Measurements from ENCODE around the gene RNU1-3. TPM values are rescaled to one million over a fixed set of nuclear protein-coding genes. Genes with fewer than 3 reads are reported as not detected.
A peak's percentile ranks its signal among the peaks of the same experiment; 100 is the strongest.
"Not testable (repeated sequence)": the region's sequence is repeated elsewhere in the genome, so short reads cannot be mapped to it uniquely, and the experiment has no call there.

Gene RNU1-3
- total RNA-seq = over 10,000 TPM in 1 of 2 donors, 1,000 to 10,000 TPM in 1; 4,182 to 29,651 TPM
- 1 to 10 TPM in 1 of 2 donors, not detected in 1; 1.2 TPM for polyA plus RNA-seq (ENCODE audit: insufficient read length in 2 of 2)
- long read RNA-seq, donor 1 = 0 reads
- long read RNA-seq, donor 2 = 0 reads
- long read RNA-seq, donor 3 = 0 reads
- long read RNA-seq, donor 4 = 0 reads

DNA sequence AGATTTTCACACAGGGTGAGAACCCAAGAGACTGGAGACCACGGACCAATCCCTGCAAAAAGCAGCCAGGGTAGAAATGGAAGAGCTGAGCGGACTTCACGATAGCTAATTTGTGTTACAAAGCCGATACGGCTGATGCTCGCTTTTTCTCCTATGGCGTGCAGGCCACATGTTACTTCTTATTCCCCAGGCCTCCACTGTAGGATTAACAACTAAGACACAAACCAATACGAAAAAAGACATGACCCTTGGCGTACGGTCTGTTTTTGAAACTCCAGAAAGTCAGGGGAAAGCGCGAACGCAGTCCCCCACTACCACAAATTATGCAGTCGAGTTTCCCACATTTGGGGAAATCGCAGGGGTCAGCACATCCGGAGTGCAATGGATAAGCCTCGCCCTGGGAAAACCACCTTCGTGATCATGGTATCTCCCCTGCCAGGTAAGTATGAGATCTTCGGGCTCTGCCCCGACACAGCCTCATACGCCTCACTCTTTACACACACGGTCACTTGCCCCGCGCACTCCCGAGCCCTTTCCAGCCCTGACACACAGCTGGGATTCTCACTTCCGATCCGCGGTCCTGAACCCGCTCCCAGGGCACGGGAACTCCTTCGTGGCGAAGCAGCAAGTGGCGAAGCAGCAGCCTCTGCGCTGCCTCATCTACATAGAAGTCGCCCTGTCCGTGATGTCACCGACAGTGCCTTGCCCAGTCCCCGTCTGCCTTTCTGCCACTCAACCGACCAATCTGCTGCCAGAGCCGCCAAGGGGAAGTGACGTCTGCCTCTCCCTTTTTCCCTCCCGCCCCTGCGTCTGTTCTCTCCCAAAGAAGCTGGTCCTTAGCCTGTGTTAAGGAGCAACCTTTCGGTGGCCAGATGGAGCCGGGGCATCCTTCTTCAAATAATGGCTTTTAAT, at the start of gene RNU1-3:
Gene RNU1-3 (minus strand): TSS at position 447 of the 912 bp plus-strand sequence.
- not testable (repeated sequence) for H3K9me3 ChIP-seq (ENCODE audit: control insufficient read depth, insufficient read depth, low read length); H3K36me3 ChIP-seq (ENCODE audit: control insufficient read depth, insufficient read depth, low read length); H3K4me3 ChIP-seq (ENCODE audit: low read depth, low read length); H3K4me1 ChIP-seq (ENCODE audit: control insufficient read depth, insufficient read depth, low read length); DNase-seq (ENCODE audit: low read depth in 4 of 6, low spot score in 6 of 6); H3K27ac ChIP-seq (ENCODE audit: low read depth, low read length); H3K27me3 ChIP-seq (ENCODE audit: control insufficient read depth, insufficient read depth, low read length)
- WGBS (ENCODE audit: insufficient coverage) = no CpG with 5 or more reads among the region's 45 CpGs

DNA sequence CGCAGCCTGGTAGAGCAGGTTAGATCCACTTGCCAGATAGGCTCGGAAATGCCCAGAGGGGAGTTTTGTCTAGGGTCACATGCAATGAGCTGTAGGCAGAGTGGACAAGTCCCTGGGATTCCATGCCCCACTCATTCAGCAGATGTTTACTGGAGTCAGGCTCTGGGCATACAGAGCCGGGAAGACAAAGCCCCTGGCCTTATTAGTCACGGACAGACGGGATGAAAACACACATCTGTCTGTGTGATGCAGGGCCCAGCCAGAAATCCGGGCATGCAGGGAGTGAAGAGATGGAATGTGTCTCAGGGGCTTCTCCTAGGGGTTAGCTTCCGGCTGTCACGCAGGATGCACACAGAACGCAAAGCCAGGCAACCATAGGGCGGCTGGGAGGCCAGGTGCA, 46.7 kb upstream of the RNU1-3 start:
- not testable (repeated sequence) for H3K27me3 ChIP-seq (ENCODE audit: control insufficient read depth, insufficient read depth, low read length); H3K36me3 ChIP-seq (ENCODE audit: control insufficient read depth, insufficient read depth, low read length); H3K27ac ChIP-seq (ENCODE audit: low read depth, low read length); H3K4me3 ChIP-seq (ENCODE audit: low read depth, low read length); DNase-seq (ENCODE audit: low read depth in 4 of 6, low spot score in 6 of 6); H3K9me3 ChIP-seq (ENCODE audit: control insufficient read depth, insufficient read depth, low read length)
- whole genome bisulfite sequencing (ENCODE audit: insufficient coverage) = 60% methylated on average over 1 of the region's 10 CpGs
- H3K4me1 ChIP-seq (ENCODE audit: control insufficient read depth, insufficient read depth, low read length) = peaks cover 36% of the 10 kb centered on the region

DNA sequence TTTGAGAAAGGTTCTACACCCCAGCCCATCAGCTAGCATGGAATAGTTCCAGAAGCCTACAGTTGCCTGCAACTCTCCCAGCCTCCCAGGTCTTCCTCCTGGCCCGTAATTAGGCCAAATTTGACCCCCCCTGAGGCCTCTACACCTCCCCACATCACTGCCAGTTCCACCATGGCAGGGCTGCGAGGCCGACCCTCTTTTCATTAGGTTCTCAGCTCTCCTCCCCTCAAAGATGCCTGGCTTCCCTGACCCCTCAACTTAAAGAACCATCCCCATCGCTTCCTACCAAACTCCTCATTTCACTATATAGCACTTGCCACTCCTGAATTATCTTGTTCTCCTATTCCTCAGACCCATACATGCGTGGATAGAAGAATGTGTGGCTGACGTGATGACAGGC, 46.2 kb upstream of the RNU1-3 start:
- H3K9me3 ChIP-seq (ENCODE audit: control insufficient read depth, insufficient read depth, low read length); H3K27me3 ChIP-seq (ENCODE audit: control insufficient read depth, insufficient read depth, low read length); H3K27ac ChIP-seq (ENCODE audit: low read depth, low read length); DNase-seq (ENCODE audit: low read depth in 4 of 6, low spot score in 6 of 6); H3K4me3 ChIP-seq (ENCODE audit: low read depth, low read length); H3K36me3 ChIP-seq (ENCODE audit: control insufficient read depth, insufficient read depth, low read length): not testable (repeated sequence)
- peaks cover 31% of the 10 kb centered on the region for H3K4me1 ChIP-seq (ENCODE audit: control insufficient read depth, insufficient read depth, low read length)
- 51% methylated on average over 3 of the region's 6 CpGs for WGBS (ENCODE audit: insufficient coverage)

DNA sequence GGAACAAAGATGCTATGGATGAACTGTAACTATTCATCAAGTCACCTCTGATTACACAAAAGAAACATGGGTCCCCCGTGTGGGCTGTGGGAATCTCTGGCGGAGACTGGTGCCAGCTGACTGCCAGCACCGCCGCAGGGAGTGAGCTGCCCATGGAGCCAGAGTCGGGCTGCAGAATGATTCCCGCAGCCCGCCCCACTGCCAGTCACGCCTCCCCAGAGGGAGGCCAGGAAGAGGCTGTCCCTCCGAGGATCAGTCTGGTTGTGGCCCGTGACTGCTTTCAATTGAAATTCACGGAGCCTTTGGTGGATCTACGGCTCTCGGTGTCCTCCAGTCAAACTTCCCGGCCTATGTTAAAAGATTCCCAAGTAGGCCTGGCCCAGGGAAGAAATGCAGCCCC, 45.8 kb upstream of the RNU1-3 start:
- H3K4me1 ChIP-seq (ENCODE audit: control insufficient read depth, insufficient read depth, low read length) = peaks cover 27% of the 10 kb centered on the region
- DNase-seq (ENCODE audit: low read depth in 4 of 6, low spot score in 6 of 6) = peak in 1 of 6 donors; percentile 37
- H3K9me3 ChIP-seq (ENCODE audit: control insufficient read depth, insufficient read depth, low read length); H3K27ac ChIP-seq (ENCODE audit: low read depth, low read length); H3K4me3 ChIP-seq (ENCODE audit: low read depth, low read length); H3K27me3 ChIP-seq (ENCODE audit: control insufficient read depth, insufficient read depth, low read length); H3K36me3 ChIP-seq (ENCODE audit: control insufficient read depth, insufficient read depth, low read length): not testable (repeated sequence)
- WGBS (ENCODE audit: insufficient coverage) = 12% methylated on average over 5 of the region's 14 CpGs

DNA sequence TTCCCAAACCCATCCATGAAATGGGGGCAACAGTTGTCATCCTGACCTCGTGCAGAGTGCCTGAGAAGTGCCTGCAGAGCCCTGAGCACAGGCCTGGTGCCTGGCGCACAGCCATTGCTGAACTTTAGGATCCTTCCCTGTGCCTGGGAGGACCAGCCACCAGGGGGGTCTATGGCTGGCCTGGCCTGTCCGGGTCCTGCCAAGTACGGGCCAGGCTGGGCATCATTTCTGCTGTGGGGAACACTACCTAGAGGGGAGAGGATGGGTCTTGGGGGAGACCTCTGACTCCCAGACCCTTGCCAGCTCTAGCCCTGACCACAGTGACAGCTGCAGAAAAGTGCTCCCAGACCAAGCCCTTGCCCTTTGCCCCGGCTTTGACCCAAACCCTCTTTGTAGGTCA, 45.4 kb upstream of the RNU1-3 start:
- Histone ChIP-seq H3K4me1 (ENCODE audit: control insufficient read depth, insufficient read depth, low read length) (peaks cover 23% of the 10 kb centered on the region), H3K27ac (ENCODE audit: low read depth, low read length) (peak overlapping the region; percentile 25)
- not testable (repeated sequence) for H3K4me3 ChIP-seq (ENCODE audit: low read depth, low read length); H3K36me3 ChIP-seq (ENCODE audit: control insufficient read depth, insufficient read depth, low read length); H3K27me3 ChIP-seq (ENCODE audit: control insufficient read depth, insufficient read depth, low read length); H3K9me3 ChIP-seq (ENCODE audit: control insufficient read depth, insufficient read depth, low read length); DNase-seq (ENCODE audit: low read depth in 4 of 6, low spot score in 6 of 6)
- 43% methylated on average over 4 of the region's 5 CpGs for whole genome bisulfite sequencing (ENCODE audit: insufficient coverage)

DNA sequence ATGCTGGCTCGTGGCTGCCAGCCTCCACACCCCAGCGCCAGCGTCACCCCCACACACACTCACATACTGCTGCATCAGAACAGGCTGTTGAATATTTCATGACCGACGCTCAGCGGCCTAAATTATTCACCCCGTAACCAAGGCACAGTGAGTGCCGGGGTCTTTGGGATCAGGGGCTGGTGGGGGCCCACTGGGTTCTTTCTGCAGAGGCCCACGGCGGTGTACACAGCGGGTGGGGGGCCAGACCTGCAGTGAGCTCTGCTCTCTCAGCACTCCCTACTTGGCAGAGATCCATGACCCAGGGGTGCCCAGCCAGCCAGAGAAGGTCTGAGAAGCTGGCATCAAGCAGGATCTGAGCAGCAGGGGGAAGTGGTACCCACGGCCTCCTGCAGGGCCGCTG, 43.9 kb upstream of the RNU1-3 start:
- H3K4me3 ChIP-seq (ENCODE audit: low read depth, low read length) = not testable (repeated sequence)
- 3% methylated on average over 5 of the region's 13 CpGs for WGBS (ENCODE audit: insufficient coverage)

DNA sequence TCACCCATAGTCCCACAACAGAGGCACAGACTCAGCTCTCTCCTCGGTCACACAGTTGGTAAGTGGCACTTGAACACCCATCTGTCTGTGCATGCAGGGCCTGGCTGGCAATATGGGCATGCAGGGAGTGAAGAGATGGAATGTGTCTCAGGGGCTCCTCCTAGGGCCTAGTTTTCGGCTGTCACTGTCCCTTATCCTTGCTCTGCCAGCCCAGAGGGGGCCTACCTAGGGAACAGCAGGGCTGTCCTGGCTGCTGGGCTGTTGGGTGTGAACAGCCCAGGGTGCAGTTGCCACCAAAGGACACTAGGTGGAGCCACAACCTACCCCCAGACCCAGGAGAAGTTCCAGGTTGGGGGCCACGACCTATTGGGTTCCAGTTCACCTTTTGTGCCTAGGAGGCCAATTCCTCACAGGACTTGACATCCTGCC, 42.9 kb upstream of the RNU1-3 start:
- not testable (repeated sequence) for H3K27ac ChIP-seq (ENCODE audit: low read depth, low read length); H3K27me3 ChIP-seq (ENCODE audit: control insufficient read depth, insufficient read depth, low read length); DNase-seq (ENCODE audit: low read depth in 4 of 6, low spot score in 6 of 6); H3K9me3 ChIP-seq (ENCODE audit: control insufficient read depth, insufficient read depth, low read length); H3K36me3 ChIP-seq (ENCODE audit: control insufficient read depth, insufficient read depth, low read length); H3K4me3 ChIP-seq (ENCODE audit: low read depth, low read length)
- peaks cover 18% of the 10 kb centered on the region for H3K4me1 ChIP-seq (ENCODE audit: control insufficient read depth, insufficient read depth, low read length)
- WGBS (ENCODE audit: insufficient coverage) = 20% methylated on average over 1 of the region's 3 CpGs

More for the DNA sequence above, 43.9 kb upstream of the RNU1-3 start:
- H3K27me3 ChIP-seq (ENCODE audit: control insufficient read depth, insufficient read depth, low read length); H3K36me3 ChIP-seq (ENCODE audit: control insufficient read depth, insufficient read depth, low read length); H3K27ac ChIP-seq (ENCODE audit: low read depth, low read length); H3K9me3 ChIP-seq (ENCODE audit: control insufficient read depth, insufficient read depth, low read length): not testable (repeated sequence)
- peak in 5 of 6 donors; percentile 13 to 84 (median 54) for DNase-seq (ENCODE audit: low read depth in 4 of 6, low spot score in 6 of 6)
- peaks cover 18% of the 10 kb centered on the region for H3K4me1 ChIP-seq (ENCODE audit: control insufficient read depth, insufficient read depth, low read length)

DNA sequence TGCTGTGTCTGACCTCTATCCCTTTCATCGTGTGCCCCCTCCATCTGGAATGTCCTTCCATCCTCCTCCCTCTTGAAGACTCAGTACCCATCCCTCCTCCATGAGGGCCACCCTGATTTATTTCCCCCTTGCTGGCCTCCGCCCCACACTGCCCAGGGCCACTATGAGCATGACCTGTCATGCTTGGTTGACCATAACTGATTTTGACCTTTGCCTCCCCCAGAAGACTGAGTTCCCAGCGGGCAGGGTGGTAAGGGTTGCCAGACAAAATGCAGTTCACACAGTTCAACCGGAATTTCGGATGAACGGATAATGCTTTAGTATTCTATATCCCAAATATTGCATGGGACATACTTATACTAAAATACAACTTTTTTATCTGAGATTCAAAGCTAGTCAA, 42.0 kb upstream of the RNU1-3 start:
- DNase-seq (ENCODE audit: low read depth in 4 of 6, low spot score in 6 of 6) = not testable (repeated sequence)

DNA sequence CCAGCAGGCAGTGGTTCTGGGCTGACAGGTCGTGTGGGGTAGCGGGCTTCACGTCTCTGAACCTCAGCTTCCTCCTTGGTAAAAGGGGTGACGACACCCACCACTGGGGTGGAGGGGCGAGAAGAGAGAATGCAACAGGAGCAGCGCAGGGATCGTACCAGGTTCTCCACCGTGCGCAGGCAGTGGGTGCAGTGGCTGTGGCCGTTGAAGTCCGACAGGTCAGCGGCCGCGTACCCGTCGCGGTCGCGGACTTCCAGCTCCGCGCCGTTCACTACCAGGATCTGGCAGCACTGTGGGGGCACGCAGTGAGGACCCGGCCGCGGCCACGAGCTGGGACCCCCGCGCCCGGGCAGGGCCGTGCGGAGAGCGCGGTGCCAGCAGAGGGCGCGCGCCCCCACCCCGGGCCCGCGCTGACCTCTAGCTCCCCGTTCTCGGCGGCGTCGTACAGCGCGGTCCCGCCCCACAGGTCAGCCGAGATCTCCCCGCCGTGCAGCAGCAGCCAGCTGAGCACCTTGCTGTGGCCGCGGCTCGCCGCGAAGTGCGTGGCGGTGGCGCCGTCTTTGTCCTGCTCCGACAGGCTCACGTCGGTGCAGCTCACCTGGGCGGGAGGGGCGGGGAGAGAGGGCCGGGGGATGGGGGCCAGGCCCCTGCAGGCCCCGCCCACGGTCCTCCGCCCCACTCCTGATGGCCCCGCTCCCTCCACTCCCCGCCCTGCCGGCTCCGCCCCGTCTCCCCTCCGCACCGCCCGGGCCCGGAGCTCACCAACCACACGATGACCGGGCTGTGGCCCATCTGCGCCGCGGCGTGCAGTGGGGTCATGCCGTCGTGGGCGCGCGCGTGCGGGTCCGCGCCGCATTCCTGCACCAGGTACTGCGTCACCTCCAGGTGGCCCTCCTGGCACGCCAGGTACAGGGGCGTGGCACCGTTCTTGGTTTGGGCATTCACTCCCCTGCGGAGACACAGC, 40.7 kb upstream of the RNU1-3 start:
- H3K27me3 ChIP-seq (ENCODE audit: control insufficient read depth, insufficient read depth, low read length); H3K4me3 ChIP-seq (ENCODE audit: low read depth, low read length); H3K9me3 ChIP-seq (ENCODE audit: control insufficient read depth, insufficient read depth, low read length); H3K27ac ChIP-seq (ENCODE audit: low read depth, low read length); H3K36me3 ChIP-seq (ENCODE audit: control insufficient read depth, insufficient read depth, low read length); DNase-seq (ENCODE audit: low read depth in 4 of 6, low spot score in 6 of 6): not testable (repeated sequence)
- peaks cover 12% of the 10 kb centered on the region for H3K4me1 ChIP-seq (ENCODE audit: control insufficient read depth, insufficient read depth, low read length)
- 3% methylated on average over 54 of the region's 99 CpGs for WGBS (ENCODE audit: insufficient coverage)

More for the DNA sequence above, 42.0 kb upstream of the RNU1-3 start:
- H3K9me3 ChIP-seq (ENCODE audit: control insufficient read depth, insufficient read depth, low read length); H3K27me3 ChIP-seq (ENCODE audit: control insufficient read depth, insufficient read depth, low read length); H3K4me3 ChIP-seq (ENCODE audit: low read depth, low read length); H3K36me3 ChIP-seq (ENCODE audit: control insufficient read depth, insufficient read depth, low read length); H3K27ac ChIP-seq (ENCODE audit: low read depth, low read length): not testable (repeated sequence)
- WGBS (ENCODE audit: insufficient coverage) = no CpG with 5 or more reads among the region's 6 CpGs
- peaks cover 18% of the 10 kb centered on the region for H3K4me1 ChIP-seq (ENCODE audit: control insufficient read depth, insufficient read depth, low read length)

Measured in spinal cord (tissue), 10 donors.